HG03280 (cell line): Measurements from ENCODE around the gene GPBP1L1.
"Not testable (repeated sequence)": the region's sequence is repeated elsewhere in the genome, so short reads cannot be mapped to it uniquely, and the experiment has no call there.

Experiments
- ATAC-seq: cut with Tn5 transposase; IDR thresholded peaks from one replicate; pipeline ENCODE4 v1.9.1; 2021; ENCODE audit warnings: mild to moderate bottlenecking, moderate library complexity; ENCODE audit not compliant: unreplicated experiment

GPBP1L1 gene

GRCh38 chr1:45604239-45604638 is 82.1 kb downstream of the GPBP1L1 start:
- no peak for ATAC-seq

DNA sequence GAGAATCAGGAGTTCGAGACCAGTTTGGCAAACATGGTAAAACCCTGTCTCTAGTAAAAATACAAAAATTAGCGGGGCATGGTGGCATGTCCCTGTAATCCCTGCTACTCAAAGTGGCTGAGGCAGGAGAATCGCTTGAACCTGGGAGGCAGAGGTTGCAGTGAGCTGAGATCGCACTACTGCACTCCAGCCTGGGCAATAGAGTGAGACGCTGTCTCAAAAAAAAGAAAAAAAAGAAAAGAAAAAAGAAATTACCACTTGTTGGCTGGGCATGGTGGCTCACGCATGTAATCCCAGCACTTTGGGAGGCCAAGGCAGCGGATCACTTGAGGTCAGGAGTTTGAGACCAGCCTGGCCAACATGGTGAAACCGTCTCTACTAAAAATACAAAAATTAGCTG is 89.6 kb downstream of the GPBP1L1 start:
- ATAC-seq: not testable (repeated sequence)

- ATAC-seq: no peak
Measured at GRCh38 chr1:45594412-45594811, 91.9 kb downstream of the GPBP1L1 start.

DNA sequence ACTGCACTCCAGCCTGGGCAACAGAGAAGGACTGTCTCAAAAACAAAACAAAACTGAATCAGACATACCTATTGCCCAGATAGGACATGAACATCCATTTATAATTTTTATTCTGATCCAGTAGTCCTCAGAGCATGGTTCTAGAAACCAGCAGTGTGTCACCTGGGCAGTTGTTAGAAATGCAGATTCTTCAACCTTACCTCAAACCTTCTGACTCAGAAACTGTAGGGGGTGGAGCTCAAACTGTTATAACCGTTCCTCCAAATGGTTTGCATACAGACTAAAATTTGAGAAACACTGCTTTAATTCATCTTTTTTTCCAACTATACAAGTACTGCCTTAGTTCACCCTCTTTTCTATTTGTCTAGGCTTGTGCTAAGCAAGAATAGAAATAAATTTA is 96.5 kb downstream of the GPBP1L1 start:
- ATAC-seq: no peak

DNA sequence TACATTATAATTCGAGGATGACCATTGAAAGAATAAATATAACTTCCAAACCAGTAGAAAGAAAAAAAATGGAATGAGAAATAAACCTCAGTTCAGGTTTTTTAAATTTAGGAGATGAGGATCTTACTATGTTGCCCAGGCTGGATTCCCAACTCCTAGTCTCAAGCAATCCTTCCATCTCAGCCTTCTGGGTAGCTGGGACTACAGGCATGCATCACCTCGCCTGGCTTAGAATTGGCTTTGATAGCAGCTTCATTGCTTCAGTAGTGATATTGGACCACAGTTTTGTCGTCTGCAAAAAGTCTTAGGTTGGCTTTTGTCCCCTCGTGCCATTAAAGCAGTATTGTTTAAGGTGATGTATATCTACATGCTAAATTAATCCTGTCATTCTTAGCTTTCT is 99.6 kb downstream of the GPBP1L1 start:
- no peak for ATAC-seq

GRCh38 chr1:45585496-45586075 is 100.7 kb downstream of the GPBP1L1 start:
- no peak for ATAC-seq

GRCh38 chr1:45585110-45585426 is 101.3 kb downstream of the GPBP1L1 start:
- ATAC-seq: no peak

GRCh38 chr1:45584351-45585109 is 101.8 kb downstream of the GPBP1L1 start:
- ATAC-seq: peak; percentile 43

GRCh38 chr1:45583666-45584350 is 102.5 kb downstream of the GPBP1L1 start, which contains the start of gene NASP:
TSS of gene NASP (plus strand) at chr1:45584041. CDS start at chr1:45584147, 106 bp downstream.
- ATAC-seq: peak; percentile 47

DNA sequence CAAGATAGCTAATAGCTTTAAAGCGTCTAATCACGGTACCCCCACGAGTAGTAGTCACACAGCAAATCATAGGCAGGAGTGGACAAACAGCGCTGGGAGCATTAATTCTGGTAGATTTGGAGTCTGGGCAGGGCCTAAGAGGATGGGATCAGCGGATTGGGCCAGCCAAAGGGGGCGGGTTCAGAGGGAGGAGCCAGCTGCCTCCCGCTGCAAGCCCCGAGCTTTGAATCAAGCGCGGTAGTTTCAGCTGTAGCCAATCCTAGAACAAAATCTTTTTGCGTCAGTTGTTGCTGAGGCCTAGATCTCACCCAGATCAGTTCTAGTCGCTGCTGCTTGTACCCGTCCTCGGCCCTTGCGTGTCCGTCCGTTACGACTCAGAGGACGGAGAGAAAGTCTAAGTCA is 103.1 kb downstream of the GPBP1L1 start:
- peak; percentile 72 for ATAC-seq
